DMS79 treated with DMSO at 0.1 percent for 48 hours (cell line): ENCODE data around the gene MYO1E.

Source experiments
- DNase-seq: peaks from one replicate; lab custom pipeline; 2025; lab: John Stamatoyannopoulos, UW

MYO1E gene

DNA sequence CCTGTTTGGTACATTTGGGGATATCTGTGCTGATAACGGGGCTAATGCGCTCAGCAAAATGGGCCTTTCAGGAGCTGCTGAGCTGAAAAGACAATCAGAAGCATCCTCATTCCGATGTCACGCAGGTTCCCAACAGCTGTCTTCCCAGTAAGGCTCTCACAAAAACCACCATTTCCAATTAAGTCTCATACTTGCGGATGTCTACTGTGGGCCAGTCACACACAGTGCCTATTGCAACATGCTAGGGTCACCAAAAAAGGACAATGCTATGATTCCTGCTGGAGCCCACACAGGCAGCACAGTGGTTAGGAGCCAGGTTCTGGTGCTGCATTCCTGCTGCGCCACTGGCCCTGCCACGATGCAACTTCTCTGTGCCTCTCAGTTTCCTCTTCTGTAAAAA, 182.4 kb downstream of the MYO1E start:
- no peak for DNase-seq

DNA sequence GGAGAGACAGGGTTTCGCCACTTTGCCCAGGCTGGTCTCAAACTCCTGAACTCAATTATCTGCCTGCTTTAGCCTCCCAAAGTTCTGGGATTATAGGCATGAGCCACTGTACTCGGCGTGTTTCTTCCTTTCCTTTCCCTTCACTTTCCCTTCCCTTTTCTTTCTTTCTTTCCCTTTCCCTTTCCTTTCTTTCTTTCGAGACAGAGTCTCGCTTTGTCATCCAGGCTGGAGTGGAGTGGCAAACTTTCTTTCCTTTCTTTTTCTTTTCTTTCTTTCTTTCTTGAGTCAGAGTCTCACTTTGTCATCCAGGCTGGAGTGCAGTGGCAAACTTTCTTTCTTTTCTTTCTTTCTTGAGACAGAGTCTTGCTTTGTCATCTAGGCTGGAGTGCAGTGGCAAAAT, 183.4 kb downstream of the MYO1E start:
- DNase-seq: no peak

DNA sequence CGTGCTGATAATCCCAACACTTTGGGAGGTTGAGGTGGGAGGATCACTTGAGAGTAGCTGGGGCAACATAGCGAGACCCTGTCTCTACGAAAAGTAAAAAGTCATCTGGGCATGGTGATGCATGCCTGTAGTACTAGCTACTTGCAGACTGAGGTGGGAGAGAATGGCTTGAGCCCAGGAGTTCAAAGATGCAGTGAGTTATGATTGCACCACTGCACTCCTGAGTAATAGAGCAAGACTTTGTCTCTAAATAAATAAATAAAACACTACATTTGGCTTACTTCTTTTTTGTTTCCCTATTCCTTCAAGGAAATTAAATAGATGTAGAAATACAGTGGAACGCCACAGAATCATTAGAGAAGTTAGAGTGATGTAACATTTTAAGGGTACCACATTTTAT, 186.2 kb downstream of the MYO1E start:
- DNase-seq: no peak

GRCh38 chr15:59185725-59186124, 186.9 kb downstream of the MYO1E start:
- DNase-seq: no peak

DNA sequence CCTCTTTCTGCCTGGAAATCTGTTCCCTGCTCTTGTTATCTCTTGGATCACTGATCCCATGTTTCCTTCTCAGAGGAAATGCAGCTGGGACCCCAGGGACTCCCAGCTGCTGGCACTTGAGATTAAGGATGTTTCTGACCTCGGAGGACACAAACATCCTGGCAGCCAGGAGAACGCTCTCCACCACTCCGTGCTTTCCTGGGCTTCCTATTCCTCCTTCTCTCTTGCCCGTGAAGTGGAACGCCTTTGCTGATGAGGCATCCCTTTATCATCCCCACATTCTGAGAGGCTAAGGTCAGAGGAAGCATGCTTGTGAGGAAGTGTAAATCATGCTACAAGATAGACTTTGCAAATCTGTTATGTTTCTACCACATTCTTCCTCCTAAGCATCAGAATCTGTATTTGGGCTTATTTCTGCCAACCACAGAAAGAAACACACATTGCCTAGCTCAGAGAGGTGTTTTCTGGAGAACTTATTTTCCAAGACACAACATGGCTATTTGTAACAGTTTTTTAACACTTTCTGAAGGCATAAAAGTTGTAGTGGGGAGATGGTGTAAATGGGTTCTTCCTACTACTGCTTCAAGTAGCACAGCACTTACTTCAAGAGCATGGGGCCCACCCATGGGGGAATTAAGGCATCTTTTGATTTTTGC, 191.6 kb downstream of the MYO1E start:
- DNase-seq: no peak

DNA sequence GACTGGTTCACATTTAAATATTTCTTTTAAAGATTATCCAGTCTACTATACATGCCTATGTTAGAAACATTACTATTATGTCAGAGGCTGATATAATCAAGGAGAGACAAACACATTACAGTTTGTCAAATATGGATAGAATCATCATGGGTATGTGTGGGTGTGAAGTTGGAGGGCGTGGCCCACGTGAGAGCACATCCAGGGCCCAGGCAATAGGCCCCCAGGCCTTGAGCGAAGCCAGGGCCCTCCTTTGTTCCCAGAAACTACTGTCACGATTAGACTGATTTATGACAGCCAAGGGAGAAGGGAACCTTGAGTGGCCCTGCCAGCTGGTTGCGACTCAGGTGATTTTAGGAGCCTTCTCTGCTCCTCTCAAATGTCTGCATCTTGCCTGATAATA, 193.0 kb downstream of the MYO1E start:
- DNase-seq: no peak

GRCh38 chr15:59178151-59178695, 194.4 kb downstream of the MYO1E start:
- DNase-seq: peak; percentile 27

- no peak for DNase-seq
Observed at GRCh38 chr15:59177317-59177660, 195.4 kb downstream of the MYO1E start.

- DNase-seq: no peak
Observed at GRCh38 chr15:59176653-59177316, 195.9 kb downstream of the MYO1E start.

DNA sequence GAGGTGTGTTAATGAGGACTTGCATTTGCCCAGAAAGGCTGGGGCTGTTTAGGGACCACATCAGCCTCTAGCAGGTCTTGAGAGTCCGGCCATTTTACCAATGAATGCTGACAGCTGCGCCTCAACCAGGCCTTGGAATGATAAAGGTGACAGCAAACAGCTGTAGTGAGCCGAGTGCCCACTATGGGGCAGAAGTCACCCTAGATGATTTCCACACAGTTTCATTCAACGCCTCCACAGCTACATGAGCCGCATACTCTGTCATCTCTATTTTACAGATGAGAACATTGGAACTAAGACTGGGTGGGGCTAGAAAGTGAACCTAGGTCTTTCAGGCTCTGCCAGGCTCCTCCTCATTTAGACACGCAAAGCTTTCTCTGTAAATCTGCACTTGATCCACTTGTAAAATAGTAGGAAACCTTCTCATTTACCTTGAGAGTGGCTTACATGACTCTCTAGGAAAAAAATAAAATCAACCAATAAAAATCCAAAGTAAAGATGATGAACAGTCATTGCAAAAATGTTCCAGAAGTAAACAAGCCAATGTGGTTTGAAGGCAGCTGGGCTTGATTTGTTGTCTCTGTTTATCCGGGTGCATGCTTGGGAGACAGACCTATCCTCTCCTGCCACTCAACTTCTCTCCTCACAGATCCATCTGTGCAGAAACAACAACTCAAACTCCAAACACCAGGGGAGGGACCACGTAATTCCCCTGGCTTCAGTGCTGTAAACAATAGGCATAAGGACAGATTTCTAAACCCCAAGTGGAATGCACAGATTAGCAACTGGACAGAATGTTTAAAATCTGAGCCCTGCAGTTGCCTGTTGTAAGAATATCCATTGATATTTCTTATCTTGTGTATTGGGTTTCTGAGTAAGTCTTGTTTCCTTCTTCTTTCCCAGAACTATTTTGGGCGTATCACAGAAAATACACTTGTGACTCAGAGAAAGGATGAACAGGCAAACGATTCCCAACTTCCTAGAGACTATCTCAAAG, 197.5 kb downstream of the MYO1E start:
- peak; percentile 48 for DNase-seq

DNA sequence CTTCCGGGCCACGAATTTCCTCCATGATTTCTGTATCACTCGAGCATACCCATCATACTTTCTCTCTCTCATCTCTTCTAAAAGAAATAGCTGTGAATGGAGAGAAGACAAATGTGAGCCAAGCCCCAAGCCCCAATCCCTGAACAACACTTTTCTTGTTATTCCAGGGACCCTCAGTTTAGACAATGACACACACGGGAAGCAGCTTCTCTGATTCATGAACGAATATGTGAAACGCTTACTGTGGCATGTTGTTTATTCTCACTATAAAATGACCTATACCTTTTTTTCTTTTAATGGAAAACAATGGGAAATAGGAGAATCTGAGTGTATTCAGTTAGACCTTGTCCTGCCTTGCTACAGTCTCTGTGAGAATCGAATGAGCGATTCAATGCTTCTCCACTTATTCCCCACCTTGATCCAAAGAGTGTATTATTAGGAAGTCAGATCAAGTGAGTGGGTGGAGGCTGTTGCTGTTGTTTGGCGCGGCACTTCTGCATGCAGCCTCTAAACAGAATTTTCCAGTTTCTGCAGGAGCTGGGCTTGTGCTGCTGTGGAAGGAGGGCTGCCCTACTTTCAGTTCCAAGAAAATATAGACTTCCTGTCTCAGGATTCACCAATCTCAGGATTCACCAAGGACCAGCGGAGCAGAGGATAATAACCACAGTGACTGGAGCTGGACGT, 198.4 kb downstream of the MYO1E start:
- no peak for DNase-seq

DNA sequence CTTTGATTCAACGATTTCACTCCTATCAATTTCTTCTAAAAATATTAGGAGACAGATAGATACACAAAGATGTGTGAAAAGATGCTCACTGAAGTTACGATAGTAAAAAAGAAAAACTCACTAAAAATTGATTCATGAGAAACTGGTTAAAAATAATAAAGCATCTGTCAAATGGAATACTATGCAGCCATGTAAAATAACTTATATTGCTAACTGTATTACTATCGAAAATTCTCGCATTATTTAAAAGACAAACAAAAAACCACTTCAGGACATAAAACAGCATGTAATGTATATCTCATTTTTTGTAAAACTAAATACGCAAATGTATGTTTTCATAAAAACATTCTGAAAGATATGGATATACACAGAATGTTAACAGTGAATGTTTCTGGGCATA, 199.5 kb downstream of the MYO1E start:
- DNase-seq: no peak

GRCh38 chr15:59172289-59172901, 200.3 kb downstream of the MYO1E start:
- no peak for DNase-seq

- no peak for DNase-seq
Observed at GRCh38 chr15:59171067-59171397, 201.6 kb downstream of the MYO1E start.

GRCh38 chr15:59170295-59171066, 202.2 kb downstream of the MYO1E start:
- DNase-seq: peak; percentile 12

GRCh38 chr15:59169251-59169708, 203.4 kb downstream of the MYO1E start:
- no peak for DNase-seq

- no peak for DNase-seq
Observed at GRCh38 chr15:59168536-59168935, 204.1 kb downstream of the MYO1E start.

- DNase-seq: peak; percentile 63
Observed at GRCh38 chr15:59166601-59167265, 205.9 kb downstream of the MYO1E start.

GRCh38 chr15:59166166-59166565, 206.5 kb downstream of the MYO1E start:
- DNase-seq: no peak

GRCh38 chr15:59165726-59166125, 206.9 kb downstream of the MYO1E start:
- peak; percentile 91 for DNase-seq
